Right renal pelvis (tissue), 4 donors: ENCODE results near the gene CAPNS1. TPM values are rescaled to one million over a fixed set of nuclear protein-coding genes. Genes with fewer than 3 reads are reported as not detected.

Source experiments
- DNase-seq, 4 donors: peaks; one replicate each; pipeline ENCODE4 v3.0.0-alpha.2; 2013; ENCODE audit warnings: low read depth in 4 of 4, low spot score in 3 of 4, missing footprints in 1 of 4
- polyA plus RNA-seq, 4 donors: library from polyadenylated mRNA; unstranded; fragments of 120-200 nt; gene quantifications; one replicate each; pipeline ENCODE4 v1.2.1, GENCODE V29; 2013; ENCODE audit not compliant: insufficient read length in 4 of 4

CAPNS1 gene
- polyA plus RNA-seq: 100 to 1,000 TPM; 573 to 633 (median 612) TPM

GRCh38 chr19:36139473-36140303 is at the start of gene CAPNS1:
Gene CAPNS1, plus strand, starts transcription at chr19:36140066. Its CDS starts 946 bp downstream, at chr19:36141012.
- DNase-seq: peak; percentile 95 to 97 (median 96)

DNA sequence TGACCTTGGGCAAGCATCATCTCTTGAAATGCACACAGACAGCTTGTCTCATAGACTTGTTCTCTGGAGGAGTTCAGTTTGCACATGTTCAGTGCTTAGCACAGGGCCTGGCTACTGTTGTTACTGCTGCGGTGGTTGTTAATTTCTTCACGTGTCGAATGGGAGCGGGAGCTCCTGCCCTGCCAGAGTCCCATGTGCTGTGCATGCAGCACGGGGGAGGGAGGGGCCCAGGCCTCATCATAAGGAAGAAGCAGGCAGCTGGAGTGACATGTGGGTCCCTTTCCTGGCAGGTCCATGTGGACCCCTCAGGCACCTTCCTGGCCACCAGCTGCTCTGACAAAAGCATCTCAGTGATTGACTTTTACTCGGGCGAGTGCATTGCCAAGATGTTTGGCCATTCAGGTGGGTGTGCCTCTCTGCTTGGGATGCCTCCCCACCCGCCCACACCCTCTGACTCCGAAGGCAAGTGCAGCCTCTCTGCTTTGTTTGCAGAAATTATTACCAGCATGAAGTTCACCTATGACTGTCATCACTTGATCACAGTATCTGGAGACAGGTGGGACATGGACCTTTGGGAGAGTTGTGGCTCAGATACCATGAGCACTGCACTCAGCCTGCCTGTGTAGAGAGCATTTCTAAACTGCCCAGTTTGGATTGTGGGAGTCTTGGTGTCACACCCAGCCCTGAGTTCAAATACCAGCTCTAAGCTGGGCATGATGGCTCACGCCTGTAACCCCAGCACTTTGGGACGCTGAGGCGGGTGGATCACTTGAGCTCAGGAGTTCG is 48.8 kb upstream of the CAPNS1 start:
- no peak for DNase-seq

- no peak for DNase-seq
Measured at GRCh38 chr19:36092566-36092965, 47.3 kb upstream of the CAPNS1 start.

DNA sequence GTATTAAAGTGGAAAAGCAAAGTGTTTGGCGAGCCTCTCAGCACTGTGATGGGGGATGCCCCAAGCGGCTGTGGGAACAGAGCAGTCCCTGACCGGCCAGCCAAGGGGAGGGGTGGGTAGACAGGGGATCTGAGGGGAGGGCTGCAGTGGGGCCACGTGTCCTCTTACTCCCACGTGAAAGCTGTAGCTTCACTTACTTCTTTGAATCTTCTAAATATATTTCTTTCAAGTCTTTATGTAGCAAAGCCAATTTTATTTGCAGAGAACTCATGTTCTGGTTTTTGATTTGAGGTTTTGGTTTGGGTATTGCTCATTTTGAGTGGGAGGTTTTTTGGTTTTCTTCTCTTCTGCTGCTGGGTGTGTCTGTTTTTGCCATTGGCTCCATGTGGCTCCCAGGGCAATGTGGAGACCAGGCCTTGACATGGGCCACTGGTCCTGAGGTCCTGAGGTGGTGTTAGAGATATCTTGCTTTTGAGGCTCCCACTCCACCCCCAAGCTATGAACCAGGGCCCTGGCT is 46.7 kb upstream of the CAPNS1 start:
- DNase-seq: no peak

- no peak for DNase-seq
Measured at GRCh38 chr19:36093687-36094086, 46.2 kb upstream of the CAPNS1 start.

DNA sequence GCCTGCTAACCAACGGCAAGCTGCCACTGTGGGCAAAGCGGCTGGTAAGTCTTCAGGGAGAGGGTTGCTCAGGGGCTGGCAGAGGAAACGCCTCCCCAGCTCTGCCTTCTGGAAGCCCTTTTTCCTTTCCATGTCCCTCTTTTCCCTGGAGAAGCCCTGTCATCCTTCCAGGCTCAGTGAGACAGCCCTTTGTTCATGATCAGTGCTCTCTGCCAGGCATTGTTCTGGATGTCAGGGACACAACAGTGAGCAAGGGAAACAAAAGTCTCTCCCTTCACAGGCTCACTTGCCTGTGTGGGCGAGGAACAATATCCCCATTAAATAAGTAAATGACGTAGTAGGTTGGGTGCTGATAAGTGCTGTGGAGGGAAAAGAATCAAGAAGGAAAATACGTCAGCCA is 42.8 kb upstream of the CAPNS1 start:
- DNase-seq: no peak

DNA sequence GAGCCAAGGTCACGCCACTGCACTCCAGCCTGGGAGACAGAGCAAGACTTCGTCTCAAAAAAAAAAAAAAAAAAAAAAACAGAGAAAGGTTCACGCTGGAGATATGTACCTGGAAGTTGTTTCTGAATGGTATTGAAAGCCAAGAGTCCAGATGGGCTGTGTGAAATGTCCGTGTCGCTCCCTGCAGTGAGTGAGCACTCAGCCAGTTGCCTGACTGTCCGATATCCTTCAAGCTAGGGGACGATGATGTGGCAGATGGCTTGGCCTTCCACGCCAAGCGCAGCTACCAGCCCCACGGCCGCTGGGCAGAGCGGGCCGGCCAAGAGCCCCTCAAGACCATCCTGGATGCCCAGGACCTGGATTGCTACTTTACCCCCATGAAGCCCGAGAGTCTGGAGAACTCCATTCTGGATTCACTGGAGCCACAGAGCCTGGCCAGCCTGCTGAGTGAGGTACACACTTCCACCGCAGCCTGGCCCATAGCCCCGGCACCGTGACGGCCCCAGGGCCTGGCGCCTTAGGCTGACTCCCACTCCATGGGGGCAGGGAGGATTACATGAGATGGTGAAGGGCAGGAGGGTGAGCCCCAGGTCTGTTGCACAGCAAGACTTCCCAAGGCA is 40.6 kb upstream of the CAPNS1 start:
- no peak for DNase-seq

- DNase-seq: no peak
Measured at GRCh38 chr19:36100476-36100875, 39.4 kb upstream of the CAPNS1 start.

DNA sequence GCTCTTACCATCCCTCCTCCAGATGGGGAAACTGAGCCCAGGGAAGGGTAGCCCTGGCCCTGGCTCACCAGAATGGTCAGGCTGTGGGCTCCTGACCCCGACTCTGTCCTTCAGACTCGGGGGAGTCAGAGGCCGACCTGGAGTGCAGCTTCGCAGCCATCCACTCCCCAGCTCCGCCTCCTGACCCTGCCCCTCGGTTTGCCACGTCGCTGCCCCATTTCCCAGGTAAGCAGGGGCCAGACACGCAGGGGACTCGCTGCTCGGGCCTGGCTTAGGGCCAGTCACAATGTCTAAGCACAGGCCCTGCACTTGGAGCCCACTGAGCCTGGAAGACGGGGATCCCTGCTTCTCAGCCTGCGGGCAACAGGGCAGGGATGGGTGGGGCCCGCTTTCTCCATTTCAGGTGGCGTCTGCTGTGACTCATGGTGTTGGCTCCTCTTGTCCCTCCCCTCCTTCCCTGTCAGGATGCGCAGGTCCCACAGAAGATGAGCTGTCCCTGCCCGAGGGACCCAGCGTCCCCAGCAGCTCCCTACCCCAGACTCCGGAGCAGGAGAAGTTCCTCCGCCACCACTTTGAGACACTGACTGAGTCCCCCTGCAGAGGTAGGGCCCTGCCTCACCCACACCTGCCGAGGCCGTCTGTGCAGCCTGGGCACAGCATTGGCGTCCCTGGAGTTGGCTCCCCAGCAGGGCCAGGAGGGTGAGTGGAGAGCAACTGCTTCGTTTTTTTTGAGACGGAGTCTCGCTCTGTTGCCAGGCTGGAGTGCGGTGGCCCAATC is 38.1 kb upstream of the CAPNS1 start:
- no peak for DNase-seq

DNA sequence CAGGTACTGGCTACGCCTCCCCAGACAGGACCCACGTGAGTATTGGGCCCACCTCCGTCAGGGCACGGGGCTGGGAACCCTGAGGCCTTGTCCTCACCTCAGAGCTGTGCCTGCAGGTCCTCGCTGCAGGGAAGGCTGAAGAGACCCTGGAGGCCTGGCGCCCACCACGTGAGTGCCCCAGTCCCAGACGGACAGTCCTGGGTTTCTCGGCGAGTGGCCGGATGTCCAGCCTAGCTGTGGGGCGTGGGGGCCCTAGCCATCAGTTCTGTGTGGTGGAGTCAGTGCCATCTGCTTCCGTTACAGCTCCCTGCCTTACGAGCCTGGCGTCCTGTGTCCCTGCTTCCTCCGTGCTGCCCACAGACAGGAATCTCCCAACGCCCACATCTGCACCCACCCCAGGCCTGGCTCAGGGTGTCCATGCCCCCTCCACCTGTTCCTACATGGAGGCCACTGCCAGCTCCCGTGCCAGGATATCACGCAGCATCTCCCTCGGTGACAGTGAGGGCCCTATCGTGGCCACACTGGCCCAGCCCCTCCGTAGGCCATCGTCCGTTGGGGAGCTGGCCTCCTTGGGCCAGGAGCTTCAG is 36.7 kb upstream of the CAPNS1 start:
- DNase-seq: no peak

- no peak for DNase-seq
Measured at GRCh38 chr19:36103842-36104552, 35.9 kb upstream of the CAPNS1 start.

DNA sequence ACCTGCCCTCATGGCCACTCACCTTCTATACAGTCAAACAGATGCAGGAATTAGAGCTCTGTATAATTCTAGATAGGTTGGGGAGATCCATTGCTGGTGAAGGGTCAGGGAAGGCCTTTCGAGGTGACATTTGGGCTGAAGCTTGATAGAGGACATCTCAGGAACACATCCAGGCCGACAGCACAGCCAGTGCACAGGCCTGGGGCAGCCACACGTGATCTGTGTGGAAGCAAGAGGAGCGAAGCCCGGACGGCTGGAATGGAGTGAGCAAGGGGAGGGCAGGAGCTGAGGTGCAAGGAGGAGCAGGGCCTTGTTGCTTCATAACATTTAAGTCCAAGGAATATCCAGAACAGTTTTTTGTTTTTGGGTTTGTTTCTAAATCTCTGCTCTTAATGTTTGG is 33.4 kb upstream of the CAPNS1 start:
- no peak for DNase-seq

- no peak for DNase-seq
Measured at GRCh38 chr19:36106991-36107390, 32.9 kb upstream of the CAPNS1 start.

DNA sequence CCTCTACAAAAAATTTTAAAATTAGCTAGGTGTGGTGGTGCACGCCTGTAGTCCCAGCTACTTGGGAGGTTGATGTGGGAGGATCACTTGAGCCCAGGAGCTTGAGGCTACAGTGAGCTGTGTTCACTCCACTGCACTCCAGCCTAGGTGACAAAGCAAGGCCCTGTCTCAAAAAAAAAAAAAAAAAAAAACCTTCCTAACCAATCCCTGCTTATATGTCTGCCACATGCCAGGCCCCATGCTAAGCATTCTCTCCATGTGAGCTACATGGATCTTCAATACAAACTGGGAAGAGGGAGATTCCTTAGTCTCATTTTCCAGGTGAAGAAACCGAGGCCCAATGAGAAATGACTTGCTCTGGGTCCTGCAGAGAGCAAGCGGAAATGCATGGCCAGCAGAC is 31.2 kb upstream of the CAPNS1 start:
- DNase-seq: no peak

DNA sequence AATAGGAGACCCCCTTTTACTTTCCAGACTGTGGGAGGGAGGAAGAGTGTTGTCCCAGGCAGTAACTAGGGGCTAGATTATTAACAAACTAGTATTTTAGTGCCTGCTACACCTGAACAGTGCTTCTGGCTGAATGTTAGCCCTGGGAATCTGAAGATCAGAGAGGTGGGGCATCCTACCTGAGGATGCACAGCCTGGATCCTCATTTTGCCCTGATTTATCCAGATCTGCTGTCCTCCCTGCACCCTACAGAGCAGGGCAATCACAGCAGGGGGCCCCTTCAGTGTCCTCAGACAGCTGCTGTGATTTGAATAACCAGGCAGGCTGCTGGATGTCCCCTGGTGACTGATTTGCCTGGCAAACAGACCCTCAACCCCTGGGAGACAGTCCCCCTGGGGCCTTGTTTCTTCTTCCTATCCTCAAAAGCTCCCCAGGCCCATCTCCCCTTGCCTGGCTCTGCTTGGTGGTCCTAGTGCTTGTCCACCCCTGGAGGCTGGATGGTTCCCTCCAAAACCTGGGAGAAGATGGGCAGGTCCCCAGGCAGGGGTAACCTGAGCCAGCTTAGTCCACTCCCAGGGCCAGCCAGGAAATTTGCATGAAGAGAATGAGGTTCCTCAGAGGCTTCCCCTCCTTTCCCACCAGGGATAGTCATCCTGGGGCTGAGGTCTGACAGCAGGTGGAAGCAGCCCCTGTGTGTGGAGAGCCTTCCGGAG is 29.2 kb upstream of the CAPNS1 start, which contains the start of gene OVOL3:
TSS of gene OVOL3 (plus strand) at position 657 of the 713 bp plus-strand sequence. CDS start 60 bp downstream, outside the sequence.
- no peak for DNase-seq

- no peak for DNase-seq
Measured at GRCh38 chr19:36111200-36111539, 28.7 kb upstream of the CAPNS1 start.

DNA sequence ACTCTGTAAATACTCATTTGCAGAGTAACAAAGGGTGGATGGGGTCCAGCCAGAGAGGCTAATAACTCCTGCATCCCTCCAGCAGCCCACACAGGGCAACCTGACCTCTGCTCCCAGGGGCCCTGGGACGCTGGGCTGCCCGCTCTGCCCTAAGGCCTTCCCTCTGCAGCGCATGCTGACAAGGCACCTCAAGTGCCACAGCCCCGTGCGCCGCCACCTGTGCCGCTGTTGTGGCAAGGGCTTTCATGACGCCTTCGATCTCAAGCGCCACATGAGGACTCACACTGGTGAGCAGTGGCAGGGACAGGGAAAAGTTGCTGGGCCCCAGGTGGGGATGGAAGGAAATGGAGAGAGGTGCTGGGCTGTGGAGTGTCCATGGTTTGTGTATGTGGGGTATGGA is 27.2 kb upstream of the CAPNS1 start:
- no peak for DNase-seq

GRCh38 chr19:36113425-36113824 is 26.4 kb upstream of the CAPNS1 start:
- DNase-seq: no peak
